ENCODE measurements around the gene MYO5B. TPM values are rescaled to one million over a fixed set of nuclear protein-coding genes. Genes with fewer than 3 reads are reported as not detected.

Gene MYO5B
- polyA plus RNA-seq, 2 donors: 35.3 to 38.5 TPM

- H3K9me3 ChIP-seq (ENCODE audit: control insufficient read depth in 2 of 2, insufficient read depth in 1 of 2, low read depth in 1 of 2, low read length in 1 of 2): no peaks in the 10 kb centered on the region
- WGBS, 2 donors: 86 to 88% methylated on average over 3 of the region's 3 CpGs
- H3K27ac ChIP-seq (ENCODE audit: low read depth in 2 of 2, low read length in 1 of 2): no peak overlapping the region
- H3K4me3 ChIP-seq (ENCODE audit: low read depth in 1 of 2, low read length in 2 of 2): no peak overlapping the region
- H3K4me1 ChIP-seq (ENCODE audit: control insufficient read depth in 2 of 2, insufficient read depth in 2 of 2, low read length in 1 of 2): no peaks in the 10 kb centered on the region
- no peaks in the 10 kb centered on the region for H3K27me3 ChIP-seq (ENCODE audit: control insufficient read depth in 1 of 2, insufficient read depth in 2 of 2, low read length in 2 of 2)
- no peaks in the 10 kb centered on the region for H3K36me3 ChIP-seq (ENCODE audit: control insufficient read depth in 2 of 2, insufficient read depth in 2 of 2, low read length in 1 of 2)
These were observed 22.6 kb downstream of the MYO5B start for GRCh38 chr18:50172367-50172766.

GRCh38 chr18:50171406-50171805 is 23.5 kb downstream of the MYO5B start:
- H3K9me3 ChIP-seq (ENCODE audit: control insufficient read depth in 2 of 2, insufficient read depth in 1 of 2, low read depth in 1 of 2, low read length in 1 of 2): no peaks in the 10 kb centered on the region
- H3K27me3 ChIP-seq (ENCODE audit: control insufficient read depth in 1 of 2, insufficient read depth in 2 of 2, low read length in 2 of 2): no peaks in the 10 kb centered on the region
- 75 to 100% methylated on average over 1 to 2 of the region's 2 CpGs for WGBS, 2 donors
- H3K4me1 ChIP-seq (ENCODE audit: control insufficient read depth in 2 of 2, insufficient read depth in 2 of 2, low read length in 1 of 2): no peaks in the 10 kb centered on the region
- no peaks in the 10 kb centered on the region for H3K36me3 ChIP-seq (ENCODE audit: control insufficient read depth in 2 of 2, insufficient read depth in 2 of 2, low read length in 1 of 2)
- H3K4me3 ChIP-seq (ENCODE audit: low read depth in 1 of 2, low read length in 2 of 2): no peak overlapping the region
- no peak overlapping the region for H3K27ac ChIP-seq (ENCODE audit: low read depth in 2 of 2, low read length in 1 of 2)

GRCh38 chr18:50170004-50170403 is 24.9 kb downstream of the MYO5B start:
- H3K9me3 ChIP-seq (ENCODE audit: control insufficient read depth in 2 of 2, insufficient read depth in 1 of 2, low read depth in 1 of 2, low read length in 1 of 2): no peaks in the 10 kb centered on the region
- no peaks in the 10 kb centered on the region for H3K36me3 ChIP-seq (ENCODE audit: control insufficient read depth in 2 of 2, insufficient read depth in 2 of 2, low read length in 1 of 2)
- no peaks in the 10 kb centered on the region for H3K4me1 ChIP-seq (ENCODE audit: control insufficient read depth in 2 of 2, insufficient read depth in 2 of 2, low read length in 1 of 2)
- WGBS, 2 donors: 88 to 97% methylated on average over 4 to 5 of the region's 5 CpGs
- no peaks in the 10 kb centered on the region for H3K27me3 ChIP-seq (ENCODE audit: control insufficient read depth in 1 of 2, insufficient read depth in 2 of 2, low read length in 2 of 2)
- H3K27ac ChIP-seq (ENCODE audit: low read depth in 2 of 2, low read length in 1 of 2): no peak overlapping the region
- no peak overlapping the region for H3K4me3 ChIP-seq (ENCODE audit: low read depth in 1 of 2, low read length in 2 of 2)

GRCh38 chr18:50169149-50169548 is 25.8 kb downstream of the MYO5B start:
- Histone ChIP-seq H3K36me3 (ENCODE audit: control insufficient read depth in 2 of 2, insufficient read depth in 2 of 2, low read length in 1 of 2) (no peaks in the 10 kb centered on the region), H3K9me3 (ENCODE audit: control insufficient read depth in 2 of 2, insufficient read depth in 1 of 2, low read depth in 1 of 2, low read length in 1 of 2) (no peaks in the 10 kb centered on the region), H3K4me3 (ENCODE audit: low read depth in 1 of 2, low read length in 2 of 2) (no peak overlapping the region), H3K4me1 (ENCODE audit: control insufficient read depth in 2 of 2, insufficient read depth in 2 of 2, low read length in 1 of 2) (no peaks in the 10 kb centered on the region), H3K27me3 (ENCODE audit: control insufficient read depth in 1 of 2, insufficient read depth in 2 of 2, low read length in 2 of 2) (no peaks in the 10 kb centered on the region), H3K27ac (ENCODE audit: low read depth in 2 of 2, low read length in 1 of 2) (no peak overlapping the region)
- 94% methylated on average over 2 of the region's 2 CpGs; no CpG with 5 or more reads in 1 of the 2 donors for WGBS, 2 donors

- Histone ChIP-seq H3K4me3 (ENCODE audit: low read depth in 1 of 2, low read length in 2 of 2) (no peak overlapping the region), H3K9me3 (ENCODE audit: control insufficient read depth in 2 of 2, insufficient read depth in 1 of 2, low read depth in 1 of 2, low read length in 1 of 2) (no peaks in the 10 kb centered on the region), H3K36me3 (ENCODE audit: control insufficient read depth in 2 of 2, insufficient read depth in 2 of 2, low read length in 1 of 2) (no peaks in the 10 kb centered on the region), H3K27me3 (ENCODE audit: control insufficient read depth in 1 of 2, insufficient read depth in 2 of 2, low read length in 2 of 2) (no peaks in the 10 kb centered on the region), H3K27ac (ENCODE audit: low read depth in 2 of 2, low read length in 1 of 2) (no peak overlapping the region), H3K4me1 (ENCODE audit: control insufficient read depth in 2 of 2, insufficient read depth in 2 of 2, low read length in 1 of 2) (no peaks in the 10 kb centered on the region)
- 82 to 91% methylated on average over 2 of the region's 2 CpGs for WGBS, 2 donors
These were observed 27.0 kb downstream of the MYO5B start for GRCh38 chr18:50167966-50168365.

- Histone ChIP-seq H3K9me3 (ENCODE audit: control insufficient read depth in 2 of 2, insufficient read depth in 1 of 2, low read depth in 1 of 2, low read length in 1 of 2) (no peaks in the 10 kb centered on the region), H3K27me3 (ENCODE audit: control insufficient read depth in 1 of 2, insufficient read depth in 2 of 2, low read length in 2 of 2) (no peaks in the 10 kb centered on the region), H3K36me3 (ENCODE audit: control insufficient read depth in 2 of 2, insufficient read depth in 2 of 2, low read length in 1 of 2) (no peaks in the 10 kb centered on the region), H3K4me1 (ENCODE audit: control insufficient read depth in 2 of 2, insufficient read depth in 2 of 2, low read length in 1 of 2) (peaks cover 3 to 5% of the 10 kb centered on the region in 2 donors), H3K27ac (ENCODE audit: low read depth in 2 of 2, low read length in 1 of 2) (no peak overlapping the region), H3K4me3 (ENCODE audit: low read depth in 1 of 2, low read length in 2 of 2) (no peak overlapping the region)
- 76 to 81% methylated on average over 3 of the region's 3 CpGs for WGBS, 2 donors
These were observed 28.0 kb downstream of the MYO5B start for GRCh38 chr18:50166901-50167300.

- H3K27ac ChIP-seq (ENCODE audit: low read depth in 2 of 2, low read length in 1 of 2): no peak overlapping the region
- peaks cover 11 to 24% of the 10 kb centered on the region in 2 donors for H3K4me1 ChIP-seq (ENCODE audit: control insufficient read depth in 2 of 2, insufficient read depth in 2 of 2, low read length in 1 of 2)
- WGBS, 2 donors: 32 to 51% methylated on average over 1 of the region's 1 CpG
- no peaks in the 10 kb centered on the region for H3K27me3 ChIP-seq (ENCODE audit: control insufficient read depth in 1 of 2, insufficient read depth in 2 of 2, low read length in 2 of 2)
- no peaks in the 10 kb centered on the region for H3K36me3 ChIP-seq (ENCODE audit: control insufficient read depth in 2 of 2, insufficient read depth in 2 of 2, low read length in 1 of 2)
- H3K9me3 ChIP-seq (ENCODE audit: control insufficient read depth in 2 of 2, insufficient read depth in 1 of 2, low read depth in 1 of 2, low read length in 1 of 2): no peaks in the 10 kb centered on the region
- no peak overlapping the region for H3K4me3 ChIP-seq (ENCODE audit: low read depth in 1 of 2, low read length in 2 of 2)
These were observed 31.4 kb downstream of the MYO5B start for GRCh38 chr18:50163505-50163904.

- peaks cover 11 to 24% of the 10 kb centered on the region in 2 donors for H3K4me1 ChIP-seq (ENCODE audit: control insufficient read depth in 2 of 2, insufficient read depth in 2 of 2, low read length in 1 of 2)
- 49 to 56% methylated on average over 9 of the region's 9 CpGs for WGBS, 2 donors
- H3K9me3 ChIP-seq (ENCODE audit: control insufficient read depth in 2 of 2, insufficient read depth in 1 of 2, low read depth in 1 of 2, low read length in 1 of 2): no peaks in the 10 kb centered on the region
- no peaks in the 10 kb centered on the region for H3K36me3 ChIP-seq (ENCODE audit: control insufficient read depth in 2 of 2, insufficient read depth in 2 of 2, low read length in 1 of 2)
- H3K4me3 ChIP-seq (ENCODE audit: low read depth in 1 of 2, low read length in 2 of 2): no peak overlapping the region
- H3K27ac ChIP-seq (ENCODE audit: low read depth in 2 of 2, low read length in 1 of 2): peak overlapping the region in 1 of 2 donors; percentile 40
- H3K27me3 ChIP-seq (ENCODE audit: control insufficient read depth in 1 of 2, insufficient read depth in 2 of 2, low read length in 2 of 2): no peaks in the 10 kb centered on the region
These were observed 32.3 kb downstream of the MYO5B start for GRCh38 chr18:50162486-50163304.

- WGBS, 2 donors: 42 to 54% methylated on average over 4 of the region's 4 CpGs
- Histone ChIP-seq H3K27ac (ENCODE audit: low read depth in 2 of 2, low read length in 1 of 2) (peak overlapping the region; percentile 47 to 90), H3K9me3 (ENCODE audit: control insufficient read depth in 2 of 2, insufficient read depth in 1 of 2, low read depth in 1 of 2, low read length in 1 of 2) (no peaks in the 10 kb centered on the region), H3K27me3 (ENCODE audit: control insufficient read depth in 1 of 2, insufficient read depth in 2 of 2, low read length in 2 of 2) (no peaks in the 10 kb centered on the region), H3K36me3 (ENCODE audit: control insufficient read depth in 2 of 2, insufficient read depth in 2 of 2, low read length in 1 of 2) (no peaks in the 10 kb centered on the region), H3K4me1 (ENCODE audit: control insufficient read depth in 2 of 2, insufficient read depth in 2 of 2, low read length in 1 of 2) (peaks cover 11 to 24% of the 10 kb centered on the region in 2 donors), H3K4me3 (ENCODE audit: low read depth in 1 of 2, low read length in 2 of 2) (no peak overlapping the region)
These were observed 33.2 kb downstream of the MYO5B start for GRCh38 chr18:50161597-50162205.
